ENCODE measurements around the gene ZBTB16.

DNA sequence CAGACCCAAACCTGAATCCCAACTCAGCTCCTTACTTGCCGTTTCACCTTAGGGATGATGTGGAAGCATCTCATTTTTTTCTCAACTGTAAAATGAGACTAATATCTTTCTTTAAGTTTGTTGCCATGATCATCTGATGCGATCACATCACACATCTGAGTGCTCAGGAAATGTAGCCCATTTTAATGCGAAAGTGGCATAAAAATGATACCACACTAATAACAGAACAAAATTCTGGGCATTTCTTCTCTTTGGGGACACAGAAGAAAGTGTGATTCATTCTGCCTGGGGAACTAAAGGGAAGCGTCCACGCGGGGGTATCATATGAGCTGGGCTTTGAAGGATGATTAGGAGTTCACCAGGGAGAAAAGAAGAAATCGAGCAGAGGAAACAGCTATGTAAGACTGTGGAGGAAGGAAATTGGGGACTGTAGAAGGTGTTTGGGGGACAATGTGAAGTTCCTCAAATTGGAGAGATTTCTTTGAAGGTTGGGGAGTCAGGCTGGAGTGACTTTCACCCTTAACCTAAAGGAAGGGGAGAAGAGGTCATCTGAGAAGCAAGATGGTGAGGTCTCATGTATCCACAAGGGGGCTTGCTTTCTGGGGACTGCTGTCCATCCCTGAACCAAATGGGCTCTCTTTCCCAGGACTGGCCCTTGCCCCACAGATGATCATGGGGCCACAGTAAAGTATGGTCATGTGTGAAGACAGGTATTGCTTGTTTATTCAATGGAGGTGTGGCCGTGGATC lies 187.0 kb downstream of the ZBTB16 start:
- TF ChIP-seq CTCF (conservative IDR thresholded peaks at IDR 0.05; ENCODE audit: low read depth, low read length): no peak
- TF ChIP-seq USF2 (IDR thresholded peaks at IDR 0.05; ENCODE audit: low read depth, low read length): no peak
- TF ChIP-seq MAZ (IDR thresholded peaks at IDR 0.05; ENCODE audit: borderline replicate concordance, low read depth, low read length): no peak
- TF ChIP-seq POLR2A (IDR thresholded peaks at IDR 0.05; ENCODE audit: low read depth, low read length): no peak
- TF ChIP-seq, protein P1, sequence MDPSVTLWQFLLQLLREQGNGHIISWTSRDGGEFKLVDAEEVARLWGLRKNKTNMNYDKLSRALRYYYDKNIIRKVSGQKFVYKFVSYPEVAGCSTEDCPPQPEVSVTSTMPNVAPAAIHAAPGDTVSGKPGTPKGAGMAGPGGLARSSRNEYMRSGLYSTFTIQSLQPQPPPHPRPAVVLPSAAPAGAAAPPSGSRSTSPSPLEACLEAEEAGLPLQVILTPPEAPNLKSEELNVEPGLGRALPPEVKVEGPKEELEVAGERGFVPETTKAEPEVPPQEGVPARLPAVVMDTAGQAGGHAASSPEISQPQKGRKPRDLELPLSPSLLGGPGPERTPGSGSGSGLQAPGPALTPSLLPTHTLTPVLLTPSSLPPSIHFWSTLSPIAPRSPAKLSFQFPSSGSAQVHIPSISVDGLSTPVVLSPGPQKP (IDR thresholded peaks at IDR 0.05; ENCODE audit: borderline replicate concordance, low read depth, low read length): no peak
- no peak for TF ChIP-seq NFE2L2 (IDR thresholded peaks at IDR 0.05; ENCODE audit: low read depth, low read length)
- no peak for TF ChIP-seq MXI1 (IDR thresholded peaks at IDR 0.05; ENCODE audit: borderline replicate concordance, low read depth, low read length)
- no peak for TF ChIP-seq MAFK (IDR thresholded peaks at IDR 0.05; ENCODE audit: low read depth, low read length)

All from IMR-90 (cell line).